HUES64 (cell line): ENCODE measurements around the gene CABP2.
"Not testable (repeated sequence)": the region's sequence is repeated elsewhere in the genome, so short reads cannot be mapped to it uniquely, and the experiment has no call there.

ENCODE experiments used
- H3K27ac ChIP-seq: 2 replicates; pipeline ENCODE4 v1.7.0; 2013; ENCODE audit warnings: low read depth, low read length, inconsistent platforms
- H3K27me3 ChIP-seq: 2 replicates; pipeline ENCODE4 v1.6.1; 2013; ENCODE audit warnings: mild to moderate bottlenecking, low read length; ENCODE audit not compliant: insufficient read depth
- H3K36me3 ChIP-seq: 2 replicates; pipeline ENCODE4 v1.6.1; 2013; ENCODE audit warnings: mild to moderate bottlenecking, low read length; ENCODE audit not compliant: insufficient read depth
- H3K4me1 ChIP-seq: 2 replicates; pipeline ENCODE4 v1.6.1; 2013; ENCODE audit warnings: mild to moderate bottlenecking, low read length, moderate library complexity; ENCODE audit not compliant: insufficient read depth
- H3K4me3 ChIP-seq: 2 replicates; pipeline ENCODE4 v1.5.1; 2013; ENCODE audit warnings: mild to moderate bottlenecking, low read length, moderate library complexity
- H3K9ac ChIP-seq: 2 replicates; pipeline ENCODE4 v1.6.1; 2013; ENCODE audit warnings: mild to moderate bottlenecking, low read depth, low read length
- H3K9me3 ChIP-seq: 2 replicates; pipeline ENCODE4 v1.6.1; 2013; ENCODE audit warnings: low read depth, low read length; ENCODE audit not compliant: insufficient read depth
- WGBS: fragments of 150-250, 120-280 bp; methylation state at CpG from one replicate; pipeline ENCODE4 v1.1.7; 2013; ENCODE audit warnings: missing lambda C conversion rate; 5-methylcytosine and 5-hydroxymethylcytosine counted together

The CABP2 gene

GRCh38 chr11:67483831-67484665, 39.2 kb downstream of the CABP2 start:
- 93% methylated on average over 16 of the region's 16 CpGs for WGBS
- no peak overlapping the region for H3K27ac ChIP-seq
- H3K27me3 ChIP-seq: peaks cover 6% of the 10 kb centered on the region; the same call in 1 of the 2 replicates
- H3K4me1 ChIP-seq: no peaks in the 10 kb centered on the region
- peak overlapping the region; percentile 66; the same call in 1 of the 2 replicates for H3K4me3 ChIP-seq
- 0 out of 2 replicates have a peak, but pooled peaks cover 2% of the 10 kb centered on the region for H3K36me3 ChIP-seq
- no peaks in the 10 kb centered on the region for H3K9me3 ChIP-seq
- no peak overlapping the region for H3K9ac ChIP-seq

- Histone ChIP-seq H3K4me1 (no peaks in the 10 kb centered on the region), H3K9me3 (no peaks in the 10 kb centered on the region), H3K27me3 (peaks cover 6% of the 10 kb centered on the region; the same call in 1 of the 2 replicates), H3K4me3 (peak within 1 kb of the TSS; percentile 66), H3K27ac (peak within 1 kb of the TSS; percentile 46; the same call in 1 of the 2 replicates), H3K36me3 (0 out of 2 replicates have a peak, but pooled peaks cover 2% of the 10 kb centered on the region), H3K9ac (peak within 1 kb of the TSS; percentile 61)
- WGBS: 11% methylated on average over 60 of the region's 60 CpGs
These were observed 40.1 kb downstream of the CABP2 start, which contains the start of gene AIP for GRCh38 chr11:67482827-67483798. Gene AIP, plus strand, starts transcription at chr11:67483026. Its CDS starts 133 bp downstream, at chr11:67483159.

DNA sequence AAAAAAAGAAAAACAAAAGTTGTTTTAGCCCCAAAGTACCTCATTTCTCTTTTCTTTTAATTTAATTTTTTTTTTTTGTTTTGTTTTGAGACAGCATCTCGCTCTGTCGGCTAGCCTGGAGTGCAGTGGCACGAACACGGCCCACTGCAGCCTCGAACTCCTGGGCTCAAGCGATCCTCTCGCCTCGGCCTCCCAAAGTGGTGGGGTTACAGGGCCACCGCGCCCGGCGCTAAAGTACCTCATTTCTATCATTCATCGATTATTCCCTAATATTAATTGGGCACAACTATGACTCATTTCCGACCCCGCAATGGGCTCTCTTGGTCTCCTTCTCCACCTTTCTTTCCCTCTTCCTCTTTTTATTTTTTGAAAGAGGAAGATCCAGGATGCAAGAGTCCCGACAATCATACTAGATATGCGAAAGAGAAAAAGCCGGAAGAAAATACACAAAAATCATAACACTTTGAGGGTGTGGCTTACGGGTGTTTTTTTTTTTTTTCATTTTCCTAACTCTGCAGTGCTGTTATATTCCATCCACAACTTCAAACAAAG, 40.9 kb downstream of the CABP2 start:
- Histone ChIP-seq H3K9ac (no peak overlapping the region), H3K4me1 (no peaks in the 10 kb centered on the region)
- 84% methylated on average over 17 of the region's 19 CpGs for WGBS

GRCh38 chr11:67477344-67478050, 45.7 kb downstream of the CABP2 start:
- H3K9ac ChIP-seq, H3K4me3 ChIP-seq, H3K9me3 ChIP-seq, H3K27ac ChIP-seq, H3K4me1 ChIP-seq, H3K36me3 ChIP-seq, H3K27me3 ChIP-seq: not testable (repeated sequence)
- 94% methylated on average over 11 of the region's 16 CpGs for WGBS

More for the DNA sequence above, 40.9 kb downstream of the CABP2 start:
- no peaks in the 10 kb centered on the region for H3K9me3 ChIP-seq
- no peak overlapping the region for H3K27ac ChIP-seq
- H3K27me3 ChIP-seq: peaks cover 6% of the 10 kb centered on the region; the same call in 1 of the 2 replicates
- H3K36me3 ChIP-seq: no peaks in the 10 kb centered on the region
- H3K4me3 ChIP-seq: peak overlapping the region; percentile 66

- H3K36me3 ChIP-seq, H3K9me3 ChIP-seq, H3K4me1 ChIP-seq, H3K27me3 ChIP-seq, H3K27ac ChIP-seq, H3K9ac ChIP-seq, H3K4me3 ChIP-seq: not testable (repeated sequence)
- 95% methylated on average over 10 of the region's 10 CpGs for WGBS
These were observed 46.6 kb downstream of the CABP2 start for GRCh38 chr11:67476692-67477091.

DNA sequence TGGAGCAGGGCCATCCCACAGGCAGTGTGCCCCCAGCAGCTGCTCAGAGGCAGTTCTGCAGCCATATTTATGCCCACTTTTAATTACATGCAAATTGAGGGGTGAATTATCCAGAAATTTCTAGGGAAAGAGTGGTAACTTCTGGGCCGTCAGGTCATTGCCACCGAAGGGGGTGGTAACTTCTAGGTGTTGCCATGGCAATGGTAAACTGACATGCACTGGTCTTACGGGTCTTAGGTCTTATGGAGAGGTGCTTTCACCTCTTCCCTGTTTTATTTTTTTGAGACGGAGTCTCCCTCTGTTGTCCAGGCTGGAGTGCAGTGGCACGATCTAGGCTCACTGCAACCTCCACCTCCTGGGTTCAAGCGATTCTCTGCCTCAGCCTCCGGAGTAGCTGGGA, 50.4 kb downstream of the CABP2 start:
- Histone ChIP-seq H3K9me3 (no peaks in the 10 kb centered on the region), H3K9ac (no peak overlapping the region), H3K27ac (no peak overlapping the region), H3K27me3 (no peaks in the 10 kb centered on the region), H3K4me3 (no peak overlapping the region), H3K4me1 (no peaks in the 10 kb centered on the region), H3K36me3 (no peaks in the 10 kb centered on the region)
- 81% methylated on average over 7 of the region's 7 CpGs for WGBS

DNA sequence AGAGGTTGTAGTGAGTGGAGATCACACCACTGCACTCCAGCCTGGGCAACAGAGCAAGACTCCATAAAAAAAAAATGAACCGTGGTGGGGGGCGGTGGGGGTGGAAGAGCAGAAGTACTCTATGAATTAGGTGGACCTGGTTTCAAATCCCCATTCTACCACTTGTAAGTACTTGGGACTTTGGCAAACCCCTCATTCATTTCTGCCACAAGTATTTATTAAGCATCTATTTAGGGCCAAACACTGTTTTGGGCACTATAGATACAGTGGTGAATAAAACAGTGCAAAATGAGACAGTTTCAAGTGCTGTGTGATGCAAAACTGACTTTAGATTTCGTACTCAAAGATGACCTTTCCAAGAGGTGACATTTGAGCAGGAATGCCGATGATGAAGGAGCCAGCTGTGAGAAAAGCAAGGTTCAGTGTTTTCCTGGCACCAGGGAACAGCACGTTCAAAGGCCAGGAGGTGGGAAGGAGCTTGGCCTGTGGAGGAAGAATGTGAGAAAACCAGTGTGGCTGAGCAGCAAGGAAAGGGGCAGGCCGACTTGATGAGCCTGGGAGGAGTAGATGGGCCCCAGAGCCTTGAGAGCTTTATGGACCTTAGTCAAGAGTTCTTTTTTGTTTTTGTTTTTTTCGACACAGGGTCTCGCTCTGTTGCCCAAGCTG, 52.8 kb downstream of the CABP2 start:
- Histone ChIP-seq H3K4me3 (no peak overlapping the region), H3K9ac (no peak overlapping the region), H3K9me3 (no peaks in the 10 kb centered on the region), H3K36me3 (no peaks in the 10 kb centered on the region), H3K27me3 (no peaks in the 10 kb centered on the region), H3K4me1 (no peaks in the 10 kb centered on the region), H3K27ac (no peak overlapping the region)
- WGBS: 87% methylated on average over 7 of the region's 8 CpGs

GRCh38 chr11:67469508-67469811, 53.8 kb downstream of the CABP2 start:
- H3K4me1 ChIP-seq: no peaks in the 10 kb centered on the region
- H3K4me3 ChIP-seq: peak overlapping the region; percentile 93
- H3K9ac ChIP-seq: peak overlapping the region; percentile 70
- no peaks in the 10 kb centered on the region for H3K36me3 ChIP-seq
- H3K9me3 ChIP-seq: no peaks in the 10 kb centered on the region
- 42% methylated on average over 9 of the region's 9 CpGs for WGBS
- no peaks in the 10 kb centered on the region for H3K27me3 ChIP-seq
- H3K27ac ChIP-seq: 0 out of 2 replicates have a peak overlapping the region, but pooled peaks have one; percentile 24
